ENCODE measurements around the gene ANXA2R. TPM values are rescaled to one million over a fixed set of nuclear protein-coding genes. Genes with fewer than 3 reads are reported as not detected.

ANXA2R gene
- polyA plus RNA-seq, 2 donors, result 2.3 to 2.4 TPM

DNA sequence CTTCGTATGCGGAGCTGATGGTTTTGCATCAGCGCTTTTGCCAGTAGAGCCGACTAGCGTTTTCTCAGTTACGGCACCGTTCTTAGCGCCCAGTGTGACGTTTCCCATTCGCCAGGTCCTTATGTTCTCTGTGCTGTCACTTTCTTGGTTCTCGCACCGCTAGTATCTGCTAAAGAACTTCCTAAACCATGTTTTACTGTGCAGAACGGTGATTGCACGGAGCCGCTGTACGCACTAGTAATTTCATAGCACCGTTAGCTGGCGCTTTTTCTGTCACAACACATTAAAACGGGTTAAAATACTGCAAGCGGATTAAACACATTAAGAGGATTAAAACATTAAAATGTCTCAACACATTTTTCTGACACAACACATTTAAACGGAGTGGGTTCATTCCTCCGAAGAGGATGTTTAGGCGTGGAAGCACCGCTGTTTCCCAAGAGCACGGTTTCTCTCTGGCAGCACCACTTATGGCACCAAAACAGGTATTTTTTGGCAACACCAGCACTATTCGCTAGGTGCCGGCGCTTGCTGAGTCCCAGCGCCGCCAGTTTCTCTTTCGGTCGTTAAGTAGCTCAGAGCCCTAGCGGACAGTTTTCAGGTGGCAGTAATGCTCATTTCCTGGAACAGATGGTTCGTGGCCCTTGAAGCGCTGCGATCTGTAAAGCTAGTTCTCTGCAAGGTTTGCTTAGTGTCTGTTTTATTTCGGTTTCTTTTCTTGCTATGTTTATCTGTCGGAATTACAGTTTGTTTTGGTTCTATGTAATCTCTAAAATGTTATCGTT lies 20.3 kb downstream of the ANXA2R start:
- 15 to 16% methylated on average over 39 of the region's 39 CpGs for WGBS, 2 donors
- Histone ChIP-seq H3K27ac (ENCODE audit: low read depth in 2 of 2, low read length in 1 of 2) (peak overlapping the region; percentile 61 to 89), H3K4me1 (ENCODE audit: control insufficient read depth in 2 of 2, insufficient read depth in 2 of 2, low read length in 1 of 2) (peaks cover 3 to 6% of the 10 kb centered on the region in 2 donors), H3K9me3 (ENCODE audit: control insufficient read depth in 2 of 2, insufficient read depth in 1 of 2, low read depth in 1 of 2, low read length in 1 of 2) (peaks cover 0 to 3% of the 10 kb centered on the region in 2 donors), H3K27me3 (ENCODE audit: control insufficient read depth in 1 of 2, insufficient read depth in 2 of 2, low read length in 2 of 2) (peaks cover 0 to 4% of the 10 kb centered on the region in 2 donors), H3K4me3 (ENCODE audit: low read depth in 1 of 2, low read length in 2 of 2) (peak overlapping the region; percentile 14 to 54), H3K36me3 (ENCODE audit: control insufficient read depth in 2 of 2, insufficient read depth in 2 of 2, low read length in 1 of 2) (no peaks in the 10 kb centered on the region)

GRCh38 chr5:43019291-43019613 lies 20.9 kb downstream of the ANXA2R start:
- Histone ChIP-seq H3K4me3 (ENCODE audit: low read depth in 1 of 2, low read length in 2 of 2) (peak overlapping the region; percentile 14 to 54), H3K36me3 (ENCODE audit: control insufficient read depth in 2 of 2, insufficient read depth in 2 of 2, low read length in 1 of 2) (no peaks in the 10 kb centered on the region), H3K27ac (ENCODE audit: low read depth in 2 of 2, low read length in 1 of 2) (peak overlapping the region; percentile 61 to 84), H3K4me1 (ENCODE audit: control insufficient read depth in 2 of 2, insufficient read depth in 2 of 2, low read length in 1 of 2) (peaks cover 3 to 6% of the 10 kb centered on the region in 2 donors), H3K9me3 (ENCODE audit: control insufficient read depth in 2 of 2, insufficient read depth in 1 of 2, low read depth in 1 of 2, low read length in 1 of 2) (peaks cover 0 to 3% of the 10 kb centered on the region in 2 donors), H3K27me3 (ENCODE audit: control insufficient read depth in 1 of 2, insufficient read depth in 2 of 2, low read length in 2 of 2) (peaks cover 0 to 4% of the 10 kb centered on the region in 2 donors)
- 19 to 25% methylated on average over 6 of the region's 6 CpGs for WGBS, 2 donors

- Histone ChIP-seq H3K27me3 (ENCODE audit: control insufficient read depth in 1 of 2, insufficient read depth in 2 of 2, low read length in 2 of 2) (peaks cover 0 to 4% of the 10 kb centered on the region in 2 donors), H3K4me1 (ENCODE audit: control insufficient read depth in 2 of 2, insufficient read depth in 2 of 2, low read length in 1 of 2) (peaks cover 3 to 6% of the 10 kb centered on the region in 2 donors)
- WGBS, 2 donors, result 12 to 28% methylated on average over 13 of the region's 13 CpGs
Observed at GRCh38 chr5:43017428-43017815, 22.7 kb downstream of the ANXA2R start.

GRCh38 chr5:43016217-43016779 lies 23.8 kb downstream of the ANXA2R start:
- no peak overlapping the region for H3K4me3 ChIP-seq (ENCODE audit: low read depth in 1 of 2, low read length in 2 of 2)
- H3K27ac ChIP-seq (ENCODE audit: low read depth in 2 of 2, low read length in 1 of 2), result no peak overlapping the region
- H3K4me1 ChIP-seq (ENCODE audit: control insufficient read depth in 2 of 2, insufficient read depth in 2 of 2, low read length in 1 of 2), result peaks cover 3 to 6% of the 10 kb centered on the region in 2 donors
- peaks cover 0 to 4% of the 10 kb centered on the region in 2 donors for H3K27me3 ChIP-seq (ENCODE audit: control insufficient read depth in 1 of 2, insufficient read depth in 2 of 2, low read length in 2 of 2)
- peaks cover 0 to 3% of the 10 kb centered on the region in 2 donors for H3K9me3 ChIP-seq (ENCODE audit: control insufficient read depth in 2 of 2, insufficient read depth in 1 of 2, low read depth in 1 of 2, low read length in 1 of 2)
- H3K36me3 ChIP-seq (ENCODE audit: control insufficient read depth in 2 of 2, insufficient read depth in 2 of 2, low read length in 1 of 2), result no peaks in the 10 kb centered on the region
- 68 to 74% methylated on average over 5 of the region's 5 CpGs for WGBS, 2 donors

More at GRCh38 chr5:43017428-43017815, 22.7 kb downstream of the ANXA2R start:
- peaks cover 0 to 3% of the 10 kb centered on the region in 2 donors for H3K9me3 ChIP-seq (ENCODE audit: control insufficient read depth in 2 of 2, insufficient read depth in 1 of 2, low read depth in 1 of 2, low read length in 1 of 2)
- peak overlapping the region; percentile 54 to 55 for H3K4me3 ChIP-seq (ENCODE audit: low read depth in 1 of 2, low read length in 2 of 2)
- peak overlapping the region; percentile 97 to 98 for H3K27ac ChIP-seq (ENCODE audit: low read depth in 2 of 2, low read length in 1 of 2)
- H3K36me3 ChIP-seq (ENCODE audit: control insufficient read depth in 2 of 2, insufficient read depth in 2 of 2, low read length in 1 of 2), result no peaks in the 10 kb centered on the region

GRCh38 chr5:43014522-43014921 lies 25.6 kb downstream of the ANXA2R start:
- Histone ChIP-seq H3K9me3 (ENCODE audit: control insufficient read depth in 2 of 2, insufficient read depth in 1 of 2, low read depth in 1 of 2, low read length in 1 of 2) (peaks cover 0 to 2% of the 10 kb centered on the region in 2 donors), H3K27ac (ENCODE audit: low read depth in 2 of 2, low read length in 1 of 2) (no peak overlapping the region), H3K4me1 (ENCODE audit: control insufficient read depth in 2 of 2, insufficient read depth in 2 of 2, low read length in 1 of 2) (peaks cover 3% of the 10 kb centered on the region in 2 donors), H3K27me3 (ENCODE audit: control insufficient read depth in 1 of 2, insufficient read depth in 2 of 2, low read length in 2 of 2) (peaks cover 0 to 2% of the 10 kb centered on the region in 2 donors), H3K36me3 (ENCODE audit: control insufficient read depth in 2 of 2, insufficient read depth in 2 of 2, low read length in 1 of 2) (no peaks in the 10 kb centered on the region), H3K4me3 (ENCODE audit: low read depth in 1 of 2, low read length in 2 of 2) (no peak overlapping the region)

- WGBS, 2 donors, result 57 to 63% methylated on average over 3 of the region's 3 CpGs
- Histone ChIP-seq H3K27me3 (ENCODE audit: control insufficient read depth in 1 of 2, insufficient read depth in 2 of 2, low read length in 2 of 2) (no peaks in the 10 kb centered on the region), H3K4me3 (ENCODE audit: low read depth in 1 of 2, low read length in 2 of 2) (no peak overlapping the region), H3K27ac (ENCODE audit: low read depth in 2 of 2, low read length in 1 of 2) (peak overlapping the region; percentile 84 to 91), H3K4me1 (ENCODE audit: control insufficient read depth in 2 of 2, insufficient read depth in 2 of 2, low read length in 1 of 2) (no peaks in the 10 kb centered on the region), H3K36me3 (ENCODE audit: control insufficient read depth in 2 of 2, insufficient read depth in 2 of 2, low read length in 1 of 2) (no peaks in the 10 kb centered on the region), H3K9me3 (ENCODE audit: control insufficient read depth in 2 of 2, insufficient read depth in 1 of 2, low read depth in 1 of 2, low read length in 1 of 2) (no peaks in the 10 kb centered on the region)
Observed at GRCh38 chr5:43010935-43011315, 29.2 kb downstream of the ANXA2R start.

GRCh38 chr5:43008363-43009153 lies 31.6 kb downstream of the ANXA2R start:
- Histone ChIP-seq H3K4me3 (ENCODE audit: low read depth in 1 of 2, low read length in 2 of 2) (peak overlapping the region; percentile 37 to 56), H3K36me3 (ENCODE audit: control insufficient read depth in 2 of 2, insufficient read depth in 2 of 2, low read length in 1 of 2) (no peaks in the 10 kb centered on the region), H3K27me3 (ENCODE audit: control insufficient read depth in 1 of 2, insufficient read depth in 2 of 2, low read length in 2 of 2) (no peaks in the 10 kb centered on the region), H3K27ac (ENCODE audit: low read depth in 2 of 2, low read length in 1 of 2) (peak overlapping the region; percentile 87 to 91), H3K9me3 (ENCODE audit: control insufficient read depth in 2 of 2, insufficient read depth in 1 of 2, low read depth in 1 of 2, low read length in 1 of 2) (no peaks in the 10 kb centered on the region), H3K4me1 (ENCODE audit: control insufficient read depth in 2 of 2, insufficient read depth in 2 of 2, low read length in 1 of 2) (no peaks in the 10 kb centered on the region)
- 6 to 9% methylated on average over 35 of the region's 35 CpGs for WGBS, 2 donors

DNA sequence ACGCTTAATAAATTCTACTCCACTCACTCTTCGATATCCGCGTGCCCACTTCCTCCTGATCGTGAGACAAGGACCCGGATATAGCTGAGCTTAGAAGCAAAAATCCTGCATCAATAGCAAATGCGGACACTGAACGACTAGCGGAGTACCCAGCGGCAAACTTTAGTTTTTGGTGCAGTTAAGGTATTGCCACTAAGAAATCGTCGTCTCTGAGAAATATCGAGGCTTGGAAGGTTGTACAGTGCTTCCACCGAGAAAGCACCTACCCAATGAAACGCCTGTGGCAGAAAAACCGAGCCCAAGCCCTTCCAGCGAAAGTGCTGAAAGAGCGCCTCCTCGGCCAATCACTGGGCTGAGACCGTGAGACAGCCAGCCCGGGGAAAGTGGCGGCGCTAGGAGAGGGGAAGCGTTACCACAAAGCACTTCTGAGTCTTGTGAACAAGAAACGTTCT lies 32.2 kb downstream of the ANXA2R start:
- Histone ChIP-seq H3K9me3 (ENCODE audit: control insufficient read depth in 2 of 2, insufficient read depth in 1 of 2, low read depth in 1 of 2, low read length in 1 of 2) (no peaks in the 10 kb centered on the region), H3K4me1 (ENCODE audit: control insufficient read depth in 2 of 2, insufficient read depth in 2 of 2, low read length in 1 of 2) (no peaks in the 10 kb centered on the region), H3K27ac (ENCODE audit: low read depth in 2 of 2, low read length in 1 of 2) (peak overlapping the region; percentile 87 to 91), H3K27me3 (ENCODE audit: control insufficient read depth in 1 of 2, insufficient read depth in 2 of 2, low read length in 2 of 2) (no peaks in the 10 kb centered on the region), H3K4me3 (ENCODE audit: low read depth in 1 of 2, low read length in 2 of 2) (peak overlapping the region; percentile 33 to 56), H3K36me3 (ENCODE audit: control insufficient read depth in 2 of 2, insufficient read depth in 2 of 2, low read length in 1 of 2) (no peaks in the 10 kb centered on the region)
- 2 to 3% methylated on average over 25 of the region's 25 CpGs for WGBS, 2 donors

- H3K4me3 ChIP-seq (ENCODE audit: low read depth in 1 of 2, low read length in 2 of 2), result peak overlapping the region; percentile 33 to 56
- H3K9me3 ChIP-seq (ENCODE audit: control insufficient read depth in 2 of 2, insufficient read depth in 1 of 2, low read depth in 1 of 2, low read length in 1 of 2), result no peaks in the 10 kb centered on the region
- 4 to 8% methylated on average over 27 of the region's 27 CpGs for whole genome bisulfite sequencing, 2 donors
- H3K4me1 ChIP-seq (ENCODE audit: control insufficient read depth in 2 of 2, insufficient read depth in 2 of 2, low read length in 1 of 2), result no peaks in the 10 kb centered on the region
- no peaks in the 10 kb centered on the region for H3K27me3 ChIP-seq (ENCODE audit: control insufficient read depth in 1 of 2, insufficient read depth in 2 of 2, low read length in 2 of 2)
- H3K27ac ChIP-seq (ENCODE audit: low read depth in 2 of 2, low read length in 1 of 2), result peak overlapping the region; percentile 87 to 91
- no peaks in the 10 kb centered on the region for H3K36me3 ChIP-seq (ENCODE audit: control insufficient read depth in 2 of 2, insufficient read depth in 2 of 2, low read length in 1 of 2)
Observed at GRCh38 chr5:43007246-43007910, 32.7 kb downstream of the ANXA2R start.

Data from esophagus (tissue), 2 donors.